MM.1S (cell line): Measurements from ENCODE around the gene ATP13A2.

ENCODE experiments used
- DNase-seq: peaks from one replicate; pipeline ENCODE4 v3.0.0-alpha.2; 2015
- H2AFZ ChIP-seq: fragments of 300-600 bp; sonication (generic); 2 replicates; pipeline ENCODE4 v1.6.0; 2016; ENCODE audit warnings: antibody characterized with exemption, low read length
- H3F3A ChIP-seq: fragments of 300-600 bp; sonication (generic); 2 replicates; pipeline ENCODE4 v1.6.1; 2016; ENCODE audit warnings: mild to moderate bottlenecking, antibody characterized with exemption, low read length, moderate library complexity, mixed read lengths; ENCODE audit not compliant: insufficient read depth
- H3K27ac ChIP-seq: fragments of 300-600 bp; sonication (generic); 2 replicates; pipeline ENCODE4 v1.5.1; 2016; ENCODE audit warnings: mild to moderate bottlenecking, low read length
- H3K27me3 ChIP-seq: fragments of 300-600 bp; sonication (generic); replicated peaks from 2 replicates; pipeline ENCODE4 v1.6.0; 2016; ENCODE audit warnings: low read length; ENCODE audit not compliant: insufficient read depth
- H3K36me3 ChIP-seq: fragments of 300-600 bp; sonication (generic); replicated peaks from 2 replicates; pipeline ENCODE4 v1.6.1; 2016; ENCODE audit warnings: mild to moderate bottlenecking, low read length, mixed read lengths; ENCODE audit not compliant: insufficient read depth
- H3K4me1 ChIP-seq: fragments of 300-600 bp; sonication (generic); 2 replicates; pipeline ENCODE4 v1.6.1; 2016; ENCODE audit warnings: low read length, mixed read lengths
- H3K4me2 ChIP-seq: fragments of 300-600 bp; sonication (generic); 2 replicates; pipeline ENCODE4 v1.6.0; 2016; ENCODE audit warnings: low read depth, low read length
- H3K4me3 ChIP-seq: fragments of 300-600 bp; sonication (generic); 2 replicates; pipeline ENCODE4 v1.5.1; 2016; ENCODE audit warnings: low read length, mixed read lengths
- H3K79me2 ChIP-seq: fragments of 300-600 bp; sonication (generic); 2 replicates; pipeline ENCODE4 v1.6.1; 2016; ENCODE audit warnings: mixed run types, low read length, mixed read lengths
- H3K9ac ChIP-seq: fragments of 300-600 bp; sonication (generic); 2 replicates; pipeline ENCODE4 v1.6.1; 2016; ENCODE audit warnings: low read length, mixed read lengths
- H3K9me2 ChIP-seq: fragments of 300-600 bp; sonication (generic); replicated peaks from 2 replicates; pipeline ENCODE4 v1.6.1; 2016; ENCODE audit warnings: mild to moderate bottlenecking, low read length, mixed read lengths; ENCODE audit not compliant: insufficient read depth
- H3K9me3 ChIP-seq: fragments of 300-600 bp; sonication (generic); replicated peaks from 2 replicates; pipeline ENCODE4 v1.6.1; 2016; ENCODE audit warnings: mild to moderate bottlenecking, low read length, mixed read lengths; ENCODE audit not compliant: insufficient read depth
- H4K20me1 ChIP-seq: fragments of 300-600 bp; sonication (generic); 2 replicates; pipeline ENCODE4 v1.6.1; 2016; ENCODE audit warnings: mild to moderate bottlenecking, low read length, moderate library complexity, mixed read lengths; ENCODE audit not compliant: insufficient read depth
- CTCF ChIP-seq: fragments of 300-600 bp; sonication (generic); IDR thresholded peaks from 2 replicates; pipeline ENCODE4 v1.5.1; 2016; ENCODE audit warnings: antibody characterized with exemption, low read length, mixed read lengths
- EZH2 ChIP-seq: fragments of 300-600 bp; sonication (generic); optimal IDR thresholded peaks from 2 replicates; pipeline ENCODE3; 2017; ENCODE audit warnings: low read depth, mild to moderate bottlenecking, antibody characterized with exemption, low read length, mixed read lengths
- EZH2phosphoT487 ChIP-seq: fragments of 300-600 bp; sonication (generic); IDR thresholded peaks from 2 replicates; pipeline ENCODE4 v1.6.1; 2018; ENCODE audit warnings: antibody characterized with exemption, low read length

ATP13A2 gene

GRCh38 chr1:16979475-16980327, 32.0 kb downstream of the ATP13A2 start:
- TF ChIP-seq EZH2: no peak
- no peak for TF ChIP-seq EZH2phosphoT487
- no peak for TF ChIP-seq CTCF
- Histone ChIP-seq H3K4me2 (no peak overlapping the region), H3K4me3 (no peak overlapping the region), H3F3A (no peaks in the 10 kb centered on the region), H3K4me1 (no peaks in the 10 kb centered on the region), H3K79me2 (no peaks in the 10 kb centered on the region), H3K9me2 (no peaks in the 10 kb centered on the region), H3K27ac (no peak overlapping the region), H3K36me3 (no peaks in the 10 kb centered on the region), H4K20me1 (no peaks in the 10 kb centered on the region), H2AFZ (no peak overlapping the region), H3K9ac (no peak overlapping the region), H3K9me3 (no peaks in the 10 kb centered on the region), H3K27me3 (peaks cover 26% of the 10 kb centered on the region)
- DNase-seq: no peak

GRCh38 chr1:16978567-16979474, 32.9 kb downstream of the ATP13A2 start:
- Histone ChIP-seq H3K9ac (no peak overlapping the region), H3K9me3 (no peaks in the 10 kb centered on the region), H3K4me3 (no peak overlapping the region), H3K4me2 (no peak overlapping the region), H3K9me2 (no peaks in the 10 kb centered on the region), H4K20me1 (no peaks in the 10 kb centered on the region), H3K4me1 (no peaks in the 10 kb centered on the region), H3K27ac (no peak overlapping the region), H3K79me2 (no peaks in the 10 kb centered on the region), H2AFZ (no peak overlapping the region), H3K27me3 (peaks cover 26% of the 10 kb centered on the region), H3K36me3 (no peaks in the 10 kb centered on the region), H3F3A (no peaks in the 10 kb centered on the region)
- DNase-seq: no peak
- TF ChIP-seq EZH2phosphoT487 (no peak), EZH2 (no peak)

- no peaks in the 10 kb centered on the region for H4K20me1 ChIP-seq
- no peak overlapping the region for H3K4me2 ChIP-seq
- H3K9ac ChIP-seq: no peak overlapping the region
- TF ChIP-seq CTCF (no peak), EZH2phosphoT487 (no peak), EZH2 (no peak)
- no peak for DNase-seq
- no peak overlapping the region for H3K4me3 ChIP-seq
- H3K79me2 ChIP-seq: no peaks in the 10 kb centered on the region
- no peaks in the 10 kb centered on the region for H3K9me3 ChIP-seq
- H3K27me3 ChIP-seq: peaks cover 26% of the 10 kb centered on the region
- no peaks in the 10 kb centered on the region for H3K36me3 ChIP-seq
- no peak overlapping the region for H2AFZ ChIP-seq
- H3K27ac ChIP-seq: no peak overlapping the region
- H3F3A ChIP-seq: no peaks in the 10 kb centered on the region
- H3K9me2 ChIP-seq: no peaks in the 10 kb centered on the region
- no peaks in the 10 kb centered on the region for H3K4me1 ChIP-seq
These were observed 33.6 kb downstream of the ATP13A2 start for GRCh38 chr1:16978139-16978538.
